CD4-positive, alpha-beta T cell (primary cell): ENCODE data around the gene CLSTN2. TPM values are rescaled to one million over a fixed set of nuclear protein-coding genes. Genes with fewer than 3 reads are reported as not detected.

Experiments
- ATAC-seq: fragments of 200-7000 bp; cut with Tn5 transposase; one replicate; pipeline ENCODE4 v1.10.0; 2022; ENCODE audit warnings: mild to moderate bottlenecking; ENCODE audit not compliant: poor library complexity
- CTCF ChIA-PET: fragments of 350-600 bp; sonication (Branson Sonifier 250); formaldehyde crosslinking; loops from one replicate; lab custom pipeline; 2021; ENCODE audit warnings: antibody characterized with exemption, inconsistent platforms; lab: Charles Lee
- POLR2A ChIA-PET: fragments of 350-600 bp; sonication (Branson Sonifier 250); formaldehyde crosslinking; loops from one replicate; lab custom pipeline; 2021; ENCODE audit warnings: antibody characterized with exemption, inconsistent platforms; lab: Charles Lee
- DNase-seq, 14 experiments: peaks; one replicate each; pipeline ENCODE4 v3.0.0-alpha.2; 2013 to 2020; ENCODE audit warnings: mixed read lengths in 2 of 14
- H3K27ac ChIP-seq, 2 donors: one replicate each; pipeline versions ENCODE4 v1.5.1 to v1.7.0; 2013; ENCODE audit warnings: low read length in 2 of 2, low read depth in 1 of 2, mild to moderate bottlenecking in 1 of 2
- H3K27me3 ChIP-seq, 2 experiments: 1 replicate in 1 of 2; 2 replicates in 1 of 2; pipeline versions ENCODE4 v1.6.1 to v1.7.0; 2013; ENCODE audit warnings: low read length in 2 of 2, control low read depth in 1 of 2, mild to moderate bottlenecking in 1 of 2, moderate library complexity in 1 of 2; ENCODE audit not compliant: insufficient read depth in 2 of 2, control insufficient read depth in 1 of 2
- H3K36me3 ChIP-seq: one replicate; pipeline ENCODE4 v1.6.1; 2013; ENCODE audit warnings: low read length, control low read depth; ENCODE audit not compliant: insufficient read depth
- H3K4me1 ChIP-seq: one replicate; pipeline ENCODE4 v1.6.1; 2013; ENCODE audit warnings: low read length, control low read depth; ENCODE audit not compliant: insufficient read depth
- H3K4me3 ChIP-seq: one replicate; pipeline ENCODE4 v1.5.1; 2013; ENCODE audit warnings: mild to moderate bottlenecking, low read length, moderate library complexity
- H3K9me3 ChIP-seq, 2 experiments: 1 replicate in 1 of 2; 2 replicates in 1 of 2; pipeline versions ENCODE4 v1.6.1 to v1.7.0; 2013; ENCODE audit warnings: low read length in 2 of 2, mild to moderate bottlenecking in 2 of 2, control low read depth in 1 of 2, moderate library complexity in 1 of 2; ENCODE audit not compliant: control insufficient read depth in 1 of 2, insufficient read depth in 1 of 2
- H3K27ac Mint-ChIP-seq: one replicate; pipeline ENCODE4 v1.8.0; 2020; ENCODE audit warnings: mixed read lengths
- H3K27me3 Mint-ChIP-seq: one replicate; pipeline ENCODE4 v1.8.0; 2021; ENCODE audit warnings: mixed read lengths
- H3K36me3 Mint-ChIP-seq: one replicate; pipeline ENCODE4 v1.8.0; 2021; ENCODE audit warnings: low read depth, mixed read lengths
- H3K4me1 Mint-ChIP-seq: one replicate; pipeline ENCODE4 v1.8.0; 2021; ENCODE audit warnings: low read depth, mixed read lengths
- H3K4me3 Mint-ChIP-seq: one replicate; pipeline ENCODE4 v1.8.0; 2020; ENCODE audit warnings: mild to moderate bottlenecking, mixed read lengths
- H3K9me3 Mint-ChIP-seq: one replicate; pipeline ENCODE4 v1.8.0; 2020; ENCODE audit warnings: mixed read lengths
- intact Hi-C, 2 experiments: fragments of 100-400 bp; cut with DNase I in 1 of 2; cut with micrococcal nuclease in 1 of 2; formaldehyde crosslinking; loops; one replicate each; pipeline versions ENCODE4 v1.15.1 to v1.9.0; 2023 to 2025; cut with DNase I, micrococcal nuclease
- total RNA-seq, 174 experiments: library from RNA in 2 of 174; stranded (reverse) in 2 of 174; gene quantifications; one replicate each; pipeline ENCODE4 v1.2.3 and lab custom pipeline; 2021 to 2026
- TF ChIP-seq, protein P1 (sequence below): fragments of 200-600 bp; IDR thresholded peaks from one replicate; pipeline ENCODE4 v1.8.0; 2022; ENCODE audit warnings: antibody characterized with exemption, mild to moderate bottlenecking

CLSTN2 gene
- total RNA-seq, 2 experiments from 2014 or later: not detected

GRCh38 chr3:140396110-140396509 is 461.1 kb downstream of the CLSTN2 start:
- Histone ChIP-seq H3K9me3 (peaks cover 0 to 3% of the 10 kb centered on the region in 2 experiments), H3K36me3 (no peaks in the 10 kb centered on the region), H3K27me3 (no peaks in the 10 kb centered on the region), H3K27ac (no peak overlapping the region), H3K4me3 (no peak overlapping the region), H3K4me1 (no peaks in the 10 kb centered on the region)
- POLR2A ChIA-PET: no interaction called here
- no peaks in the 10 kb centered on the region for H3K4me1 Mint-ChIP-seq
- H3K36me3 Mint-ChIP-seq: no peaks in the 10 kb centered on the region
- intact Hi-C loops: no loop called here
- TF ChIP-seq, protein P1, sequence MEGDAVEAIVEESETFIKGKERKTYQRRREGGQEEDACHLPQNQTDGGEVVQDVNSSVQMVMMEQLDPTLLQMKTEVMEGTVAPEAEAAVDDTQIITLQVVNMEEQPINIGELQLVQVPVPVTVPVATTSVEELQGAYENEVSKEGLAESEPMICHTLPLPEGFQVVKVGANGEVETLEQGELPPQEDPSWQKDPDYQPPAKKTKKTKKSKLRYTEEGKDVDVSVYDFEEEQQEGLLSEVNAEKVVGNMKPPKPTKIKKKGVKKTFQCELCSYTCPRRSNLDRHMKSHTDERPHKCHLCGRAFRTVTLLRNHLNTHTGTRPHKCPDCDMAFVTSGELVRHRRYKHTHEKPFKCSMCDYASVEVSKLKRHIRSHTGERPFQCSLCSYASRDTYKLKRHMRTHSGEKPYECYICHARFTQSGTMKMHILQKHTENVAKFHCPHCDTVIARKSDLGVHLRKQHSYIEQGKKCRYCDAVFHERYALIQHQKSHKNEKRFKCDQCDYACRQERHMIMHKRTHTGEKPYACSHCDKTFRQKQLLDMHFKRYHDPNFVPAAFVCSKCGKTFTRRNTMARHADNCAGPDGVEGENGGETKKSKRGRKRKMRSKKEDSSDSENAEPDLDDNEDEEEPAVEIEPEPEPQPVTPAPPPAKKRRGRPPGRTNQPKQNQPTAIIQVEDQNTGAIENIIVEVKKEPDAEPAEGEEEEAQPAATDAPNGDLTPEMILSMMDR: no peak
- no peak overlapping the region for H3K27ac Mint-ChIP-seq
- peaks cover 14% of the 10 kb centered on the region for H3K27me3 Mint-ChIP-seq
- CTCF ChIA-PET: no interaction called here
- H3K4me3 Mint-ChIP-seq: no peak overlapping the region
- ATAC-seq (no peak), DNase-seq (no peak)
- H3K9me3 Mint-ChIP-seq: no peaks in the 10 kb centered on the region

DNA sequence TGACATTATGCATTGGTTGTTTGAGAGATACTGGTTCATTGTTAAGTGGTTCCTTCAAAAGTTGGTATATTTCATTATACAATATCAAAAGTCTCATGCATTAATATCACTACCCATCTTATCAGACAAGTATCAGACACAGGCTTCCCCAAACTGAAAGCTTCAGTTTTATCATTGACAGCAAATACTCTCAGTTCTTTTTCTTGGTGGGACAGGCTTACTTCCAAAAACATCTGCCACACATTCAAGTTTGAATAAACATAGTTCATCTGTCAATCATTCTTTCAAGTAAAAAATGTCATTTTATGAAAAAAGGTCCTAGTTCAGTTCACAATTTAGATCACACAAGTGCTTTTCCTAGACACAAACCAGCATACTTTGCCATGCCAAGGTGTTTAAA is 462.9 kb downstream of the CLSTN2 start:
- Mint-ChIP-seq H3K36me3 (no peaks in the 10 kb centered on the region), H3K4me3 (no peak overlapping the region), H3K9me3 (no peaks in the 10 kb centered on the region), H3K27ac (no peak overlapping the region), H3K4me1 (no peaks in the 10 kb centered on the region), H3K27me3 (peaks cover 18% of the 10 kb centered on the region)
- H3K27ac ChIP-seq: no peak overlapping the region
- intact Hi-C loops: no loop called here
- ATAC-seq (no peak), DNase-seq (no peak)
- no peak overlapping the region for H3K4me3 ChIP-seq
- CTCF ChIA-PET: no interaction called here
- no peaks in the 10 kb centered on the region for H3K27me3 ChIP-seq
- TF ChIP-seq, protein P1: no peak
- POLR2A ChIA-PET: no interaction called here
- peaks cover 0 to 3% of the 10 kb centered on the region in 2 experiments for H3K9me3 ChIP-seq
- no peaks in the 10 kb centered on the region for H3K36me3 ChIP-seq
- no peaks in the 10 kb centered on the region for H3K4me1 ChIP-seq

GRCh38 chr3:140398387-140398786 is 463.4 kb downstream of the CLSTN2 start:
- no peaks in the 10 kb centered on the region for H3K36me3 ChIP-seq
- Mint-ChIP-seq H3K27me3 (peaks cover 15% of the 10 kb centered on the region), H3K9me3 (no peaks in the 10 kb centered on the region), H3K4me1 (no peaks in the 10 kb centered on the region), H3K4me3 (no peak overlapping the region), H3K36me3 (no peaks in the 10 kb centered on the region), H3K27ac (no peak overlapping the region)
- TF ChIP-seq, protein P1: no peak
- H3K4me1 ChIP-seq: no peaks in the 10 kb centered on the region
- ChIA-PET POLR2A (no interaction called here), CTCF (no interaction called here)
- H3K27me3 ChIP-seq: no peaks in the 10 kb centered on the region
- no peak overlapping the region for H3K4me3 ChIP-seq
- H3K9me3 ChIP-seq: peaks cover 0 to 4% of the 10 kb centered on the region in 2 experiments
- no peak for DNase-seq
- intact Hi-C loops: no loop called here
- no peak for ATAC-seq
- no peak overlapping the region for H3K27ac ChIP-seq
